Fibroblast of mammary gland (primary cell): ENCODE results near the gene ANKFY1.

Source experiments
- DNase-seq: peaks from one replicate; pipeline ENCODE4 v3.0.0-alpha.2; 2010; ENCODE audit warnings: low read depth
- H3K4me3 ChIP-seq: 2 replicates; pipeline ENCODE4 v1.5.1; 2011; ENCODE audit warnings: low read depth, mild to moderate bottlenecking, low read length, moderate library complexity; ENCODE audit not compliant: control insufficient read depth
- TF ChIP-seq, protein P1 (sequence below): conservative IDR thresholded peaks from 2 replicates; pipeline ENCODE4 v1.5.1; 2011; ENCODE audit warnings: low read depth, low read length, inconsistent platforms; ENCODE audit not compliant: control insufficient read depth, insufficient read depth

Gene ANKFY1

DNA sequence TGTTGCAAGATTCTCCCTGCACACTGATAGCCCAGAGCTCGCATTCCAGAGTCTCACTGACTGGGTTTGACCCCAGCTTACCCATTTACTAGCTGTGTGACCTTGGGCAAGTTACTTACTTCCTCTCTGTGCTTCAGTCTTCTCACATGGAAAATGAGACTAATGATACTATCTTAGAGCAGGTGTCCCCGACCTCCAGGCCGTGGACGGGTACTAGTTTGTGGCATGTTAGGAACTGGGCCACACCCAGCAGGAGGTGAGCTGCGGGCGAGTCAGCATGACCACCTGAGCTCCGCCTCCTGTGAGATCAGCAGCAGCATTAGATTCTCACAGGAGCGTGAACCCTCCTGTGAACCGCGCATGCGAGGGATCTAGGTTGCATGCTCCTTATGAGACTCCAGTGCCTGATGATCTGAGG lies 15.8 kb downstream of the ANKFY1 start:
- no peak for DNase-seq

GRCh38 chr17:4247361-4247970 lies 16.3 kb downstream of the ANKFY1 start:
- no peak for DNase-seq
- H3K4me3 ChIP-seq: no peak overlapping the region
- TF ChIP-seq, protein P1, sequence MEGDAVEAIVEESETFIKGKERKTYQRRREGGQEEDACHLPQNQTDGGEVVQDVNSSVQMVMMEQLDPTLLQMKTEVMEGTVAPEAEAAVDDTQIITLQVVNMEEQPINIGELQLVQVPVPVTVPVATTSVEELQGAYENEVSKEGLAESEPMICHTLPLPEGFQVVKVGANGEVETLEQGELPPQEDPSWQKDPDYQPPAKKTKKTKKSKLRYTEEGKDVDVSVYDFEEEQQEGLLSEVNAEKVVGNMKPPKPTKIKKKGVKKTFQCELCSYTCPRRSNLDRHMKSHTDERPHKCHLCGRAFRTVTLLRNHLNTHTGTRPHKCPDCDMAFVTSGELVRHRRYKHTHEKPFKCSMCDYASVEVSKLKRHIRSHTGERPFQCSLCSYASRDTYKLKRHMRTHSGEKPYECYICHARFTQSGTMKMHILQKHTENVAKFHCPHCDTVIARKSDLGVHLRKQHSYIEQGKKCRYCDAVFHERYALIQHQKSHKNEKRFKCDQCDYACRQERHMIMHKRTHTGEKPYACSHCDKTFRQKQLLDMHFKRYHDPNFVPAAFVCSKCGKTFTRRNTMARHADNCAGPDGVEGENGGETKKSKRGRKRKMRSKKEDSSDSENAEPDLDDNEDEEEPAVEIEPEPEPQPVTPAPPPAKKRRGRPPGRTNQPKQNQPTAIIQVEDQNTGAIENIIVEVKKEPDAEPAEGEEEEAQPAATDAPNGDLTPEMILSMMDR: no peak

More for the DNA sequence above, 15.8 kb downstream of the ANKFY1 start:
- no peak overlapping the region for H3K4me3 ChIP-seq
- TF ChIP-seq, protein P1: no peak

GRCh38 chr17:4246674-4247073 lies 17.1 kb downstream of the ANKFY1 start:
- H3K4me3 ChIP-seq: no peak overlapping the region
- DNase-seq: no peak
- TF ChIP-seq, protein P1: no peak

GRCh38 chr17:4241535-4241934 lies 22.2 kb downstream of the ANKFY1 start:
- no peak for DNase-seq
- TF ChIP-seq, protein P1: no peak
- no peak overlapping the region for H3K4me3 ChIP-seq

DNA sequence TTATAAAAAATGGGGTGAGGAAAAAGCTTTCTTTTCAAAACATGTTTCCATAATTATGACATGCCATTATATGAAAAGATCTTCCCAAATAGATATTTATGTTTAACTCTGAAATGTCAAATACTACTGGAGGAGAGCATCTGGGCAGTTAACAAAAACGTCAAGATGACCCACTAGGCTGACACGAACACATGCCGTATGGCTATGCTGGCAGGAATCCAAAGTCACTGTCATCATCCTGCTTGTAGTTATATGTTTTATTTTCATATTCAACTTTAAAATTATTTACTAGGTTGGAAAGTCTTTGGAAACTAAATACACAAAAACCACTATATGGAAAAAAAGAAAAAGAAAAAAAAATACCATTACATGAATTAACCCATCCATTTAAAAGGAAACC lies 27.3 kb downstream of the ANKFY1 start:
- TF ChIP-seq, protein P1: no peak
- no peak overlapping the region for H3K4me3 ChIP-seq
- DNase-seq: peak; percentile 54

DNA sequence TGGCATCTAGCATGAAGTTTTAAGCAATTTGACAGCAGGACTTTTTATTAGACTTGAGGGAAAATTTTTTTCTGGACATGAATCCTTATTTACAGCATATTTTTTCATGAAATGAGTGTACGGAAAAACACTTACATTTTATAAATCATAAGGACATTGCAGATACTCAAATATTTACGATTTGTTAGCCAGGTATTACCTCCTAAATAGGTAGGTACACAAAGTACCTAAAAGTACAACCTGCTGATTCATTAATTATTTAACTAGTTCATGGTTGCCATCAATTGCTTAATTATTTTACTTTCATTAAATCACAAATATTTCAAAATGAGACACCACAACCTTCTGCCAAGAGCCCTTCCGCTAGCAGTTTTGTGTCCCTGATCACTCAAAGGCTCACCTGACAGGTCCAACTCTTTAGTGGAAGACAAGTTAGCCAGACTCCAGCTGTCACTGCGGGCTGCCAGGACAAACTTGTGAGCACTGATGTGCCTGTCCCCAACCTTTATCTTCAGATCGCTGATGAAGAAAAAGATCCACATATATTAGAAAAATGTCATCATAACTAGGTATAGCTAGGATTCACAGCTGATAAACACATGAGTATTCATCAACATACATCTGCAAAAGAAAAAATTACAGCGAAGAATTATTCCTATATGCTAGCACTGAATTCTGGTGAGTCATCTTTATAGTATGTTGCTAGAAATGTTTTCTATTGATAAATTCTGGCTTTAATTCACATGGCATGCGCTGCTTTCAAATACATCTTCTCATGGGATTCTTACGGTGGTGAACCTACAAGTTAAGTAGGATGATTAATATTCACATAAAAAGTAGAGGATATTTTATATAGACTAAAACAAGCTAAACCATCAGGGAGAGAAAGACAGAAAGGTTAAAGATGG lies 28.2 kb downstream of the ANKFY1 start:
- TF ChIP-seq, protein P1: no peak
- no peak overlapping the region for H3K4me3 ChIP-seq
- DNase-seq: peak; percentile 16
